NCI-H2227 (cell line): Measurements from ENCODE around the gene OTULINL.
"Not testable (repeated sequence)": the region's sequence is repeated elsewhere in the genome, so short reads cannot be mapped to it uniquely, and the experiment has no call there.

Experiments
- DNase-seq: peaks from one replicate; lab custom pipeline; 2025; ENCODE audit not compliant: unreplicated experiment; lab: John Stamatoyannopoulos, UW

The OTULINL gene

GRCh38 chr5:14581106-14581890 lies at the start of gene OTULINL:
Gene OTULINL (plus strand): TSS chr5:14581792. CDS start chr5:14581895, 103 bp downstream.
- DNase-seq = peak; percentile 94

- DNase-seq = no peak
These were observed 49.4 kb upstream of the OTULINL start for GRCh38 chr5:14532180-14532579.

- no peak for DNase-seq
These were observed 46.8 kb upstream of the OTULINL start for GRCh38 chr5:14534773-14535172.

- no peak for DNase-seq
These were observed 36.3 kb upstream of the OTULINL start for GRCh38 chr5:14545308-14545707.

GRCh38 chr5:14545862-14546261 lies 35.7 kb upstream of the OTULINL start:
- DNase-seq = no peak

GRCh38 chr5:14547666-14548065 lies 33.9 kb upstream of the OTULINL start:
- no peak for DNase-seq

- DNase-seq = no peak
These were observed 30.4 kb upstream of the OTULINL start for GRCh38 chr5:14551211-14551610.

GRCh38 chr5:14552017-14552416 lies 29.6 kb upstream of the OTULINL start:
- DNase-seq = no peak

- not testable (repeated sequence) for DNase-seq
These were observed 27.3 kb upstream of the OTULINL start for GRCh38 chr5:14554288-14554687.

- no peak for DNase-seq
These were observed 25.6 kb upstream of the OTULINL start for GRCh38 chr5:14556015-14556414.

- DNase-seq = peak; percentile 42
These were observed 24.3 kb upstream of the OTULINL start for GRCh38 chr5:14557203-14557770.

- DNase-seq = no peak
These were observed 23.7 kb upstream of the OTULINL start for GRCh38 chr5:14557791-14558415.

- peak; percentile 91 for DNase-seq
These were observed 21.4 kb upstream of the OTULINL start for GRCh38 chr5:14560091-14560595.

- DNase-seq = no peak
These were observed 19.9 kb upstream of the OTULINL start for GRCh38 chr5:14561741-14562140.

GRCh38 chr5:14568333-14568732 lies 13.3 kb upstream of the OTULINL start:
- DNase-seq = no peak

- no peak for DNase-seq
These were observed 11.5 kb upstream of the OTULINL start for GRCh38 chr5:14569948-14570691.

- no peak for DNase-seq
These were observed 9.7 kb upstream of the OTULINL start for GRCh38 chr5:14571901-14572300.

- no peak for DNase-seq
These were observed 9.2 kb upstream of the OTULINL start for GRCh38 chr5:14572385-14572784.

GRCh38 chr5:14572836-14573235 lies 8.8 kb upstream of the OTULINL start:
- no peak for DNase-seq

- DNase-seq = no peak
These were observed 7.5 kb upstream of the OTULINL start for GRCh38 chr5:14574096-14574495.

GRCh38 chr5:14574891-14575508 lies 6.6 kb upstream of the OTULINL start:
- DNase-seq = no peak
